ENCODE measurements around the gene ALLC.
"Not testable (repeated sequence)": the region's sequence is repeated elsewhere in the genome, so short reads cannot be mapped to it uniquely, and the experiment has no call there.

ALLC gene

DNA sequence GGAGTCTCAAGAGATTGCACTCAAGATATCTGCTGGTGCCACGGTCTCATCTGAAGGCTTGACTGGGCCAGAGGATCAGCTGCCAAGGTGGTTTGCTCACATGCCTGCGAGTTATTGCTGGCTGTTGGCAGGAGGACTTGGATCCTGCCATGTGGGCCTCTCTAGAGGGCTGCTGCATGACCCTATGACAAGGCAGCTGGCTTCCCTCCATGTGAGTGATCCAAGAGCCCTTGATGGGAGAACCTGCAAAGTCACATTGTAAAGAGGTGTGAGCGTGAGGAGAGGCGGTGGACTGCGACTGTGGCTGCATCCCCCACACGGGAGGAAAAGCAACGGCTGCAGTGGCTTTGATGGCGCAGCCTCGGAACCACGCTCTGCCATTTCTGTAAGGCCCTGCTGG, 4.0 kb upstream of the ALLC start:
- DNase-seq (ENCODE audit: low read depth in 4 of 4, low spot score in 1 of 4): no peak

DNA sequence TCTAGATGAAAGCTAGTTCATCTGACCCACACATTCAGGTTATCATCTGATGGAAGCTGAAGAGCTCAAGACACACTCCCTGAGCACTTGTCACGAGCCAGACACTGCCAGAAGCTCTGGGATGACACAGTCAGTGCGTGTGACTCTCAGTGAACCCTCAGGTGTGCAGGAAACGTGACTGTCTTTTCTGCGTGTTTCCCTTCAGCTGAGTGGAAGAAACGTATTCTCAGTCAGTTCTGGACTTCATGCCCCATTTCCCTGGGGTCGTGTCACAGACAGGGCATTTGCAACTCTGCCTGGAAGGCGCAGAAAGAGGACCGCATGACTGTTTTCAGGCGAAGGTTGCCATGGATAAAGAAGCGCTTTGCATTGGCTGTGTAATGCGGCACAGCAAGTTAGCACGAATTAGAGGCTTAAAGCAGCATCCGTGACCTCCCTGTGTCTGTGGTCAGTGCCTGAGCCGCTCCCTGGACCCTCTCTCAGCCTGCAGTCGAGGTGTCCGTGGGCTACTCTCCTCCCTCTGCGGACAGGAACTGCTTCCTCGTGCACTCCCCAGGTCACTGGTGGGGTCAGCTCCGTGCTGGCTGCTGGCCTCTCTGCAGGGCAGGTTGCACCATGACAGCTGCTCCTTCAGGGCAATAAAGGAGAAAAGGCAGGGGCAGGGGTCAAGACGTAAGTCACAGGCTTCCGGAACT, 3.3 kb upstream of the ALLC start:
- no peak for DNase-seq (ENCODE audit: low read depth in 4 of 4, low spot score in 1 of 4)

- no peak for DNase-seq (ENCODE audit: low read depth in 4 of 4, low spot score in 1 of 4)
Observed at GRCh38 chr2:3655871-3656761, 1.9 kb upstream of the ALLC start.

DNA sequence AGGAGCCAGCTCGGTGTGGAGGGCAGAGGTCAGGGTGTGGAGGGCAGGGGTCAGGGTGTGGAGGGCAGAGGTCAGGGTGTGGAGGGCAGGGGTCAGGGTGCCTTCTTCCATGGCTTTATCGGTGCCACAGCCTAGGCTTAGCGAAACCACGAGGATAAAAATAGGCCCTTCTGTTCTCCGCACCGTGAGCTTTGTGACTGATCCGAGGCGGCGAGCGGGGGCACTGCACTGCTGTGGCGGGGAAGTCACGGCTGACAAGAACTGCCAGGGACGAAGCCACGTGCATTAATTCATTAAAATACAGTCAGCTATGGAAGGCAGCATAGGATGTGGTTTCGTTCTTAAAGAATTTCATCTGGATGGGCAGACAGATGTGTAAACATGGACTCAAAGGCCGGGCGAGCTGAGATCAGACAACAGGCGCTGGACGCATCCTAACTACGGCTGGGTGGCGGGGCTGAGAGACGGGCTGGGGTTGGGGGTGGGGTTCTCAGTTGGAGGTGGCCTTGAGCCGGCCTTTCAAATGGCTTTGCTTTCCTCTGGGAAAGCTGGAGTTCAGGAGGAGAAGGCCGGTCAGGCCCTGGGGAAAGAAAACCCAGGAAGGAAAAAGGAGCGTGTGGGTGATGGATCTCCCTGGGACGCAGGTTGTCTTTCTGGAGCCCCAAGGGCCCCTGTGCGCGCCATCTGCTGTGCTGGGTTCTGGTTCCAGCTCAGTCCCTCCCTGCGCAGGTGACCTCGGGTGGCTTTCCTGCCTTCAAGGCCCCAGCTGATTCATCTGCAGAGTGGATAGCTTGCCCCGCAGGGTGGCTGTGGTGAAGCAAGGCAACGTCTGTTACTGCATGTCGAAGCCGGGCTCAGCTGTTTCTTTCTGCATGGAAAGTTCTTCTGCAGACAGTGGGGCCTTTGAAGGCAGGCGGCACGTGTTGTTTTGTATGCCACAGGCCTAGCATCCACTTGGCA, 958 bp upstream of the ALLC start:
- no peak for DNase-seq (ENCODE audit: low read depth in 4 of 4, low spot score in 1 of 4)

DNA sequence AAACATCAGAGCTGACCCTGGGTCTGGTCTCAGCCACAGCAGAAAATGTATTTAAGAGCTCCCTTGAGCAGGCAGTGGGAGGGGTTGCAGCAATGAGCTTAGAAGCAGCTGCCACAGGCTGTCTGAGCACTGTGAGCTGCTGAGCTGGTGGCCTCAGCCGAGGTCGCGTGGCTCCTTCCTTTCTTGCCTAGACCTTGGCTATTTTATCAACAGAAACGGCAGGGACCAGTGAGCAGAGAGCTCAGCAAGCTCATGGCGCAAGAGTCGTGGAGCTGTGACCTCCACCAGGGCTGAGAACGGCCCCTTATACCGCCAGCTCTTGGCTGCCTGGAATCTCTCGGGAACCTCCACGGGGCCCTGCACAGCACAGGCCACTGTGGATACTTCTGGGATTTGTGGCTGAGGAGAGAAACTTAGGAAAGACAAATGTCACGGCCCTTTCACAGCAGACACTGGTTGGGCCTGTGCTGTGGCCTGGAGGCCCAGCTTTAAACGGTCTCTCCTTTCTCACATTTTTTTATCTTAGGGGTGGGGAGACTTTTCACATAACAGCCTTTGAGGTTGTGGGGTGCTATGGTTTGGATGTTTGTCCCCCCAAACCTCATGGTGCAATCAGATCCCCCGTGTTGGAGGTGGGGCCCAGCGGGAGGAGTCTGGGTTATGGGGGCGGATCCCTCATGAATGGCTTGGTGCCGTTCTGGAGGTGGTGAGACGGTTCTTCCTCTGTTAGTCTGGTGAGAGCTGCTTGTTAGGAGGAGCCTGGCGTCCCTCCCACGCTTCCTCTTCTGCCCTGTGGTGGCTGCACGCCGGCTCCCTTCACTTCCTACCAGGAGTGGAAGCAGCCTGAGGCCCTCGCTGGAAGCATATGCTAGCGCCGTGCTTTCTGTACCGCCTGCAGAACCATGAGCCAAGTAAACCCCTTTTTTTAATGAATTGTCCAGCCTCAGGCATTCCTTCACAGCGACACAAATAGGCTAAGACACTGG, 1.7 kb downstream of the ALLC start:
- DNase-seq (ENCODE audit: low read depth in 4 of 4, low spot score in 1 of 4): no peak

DNA sequence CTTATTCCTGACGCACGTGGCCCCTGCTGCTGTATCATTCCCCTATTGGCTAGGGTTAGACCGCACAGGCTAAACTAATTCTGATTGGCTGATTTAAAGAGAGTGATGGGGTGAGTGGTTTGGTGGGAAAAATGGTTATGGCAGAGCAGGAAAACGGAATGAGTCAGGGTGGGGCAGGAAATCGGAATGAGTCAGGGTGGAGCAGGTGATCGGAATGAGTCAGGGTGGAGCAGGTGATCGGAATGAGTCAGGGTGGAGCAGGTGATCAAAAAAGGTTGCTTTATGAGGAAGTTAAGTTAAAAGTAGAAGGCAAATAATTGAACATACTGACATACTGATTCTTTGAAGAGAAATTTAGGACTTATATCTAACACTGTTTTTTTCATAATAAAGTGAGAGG, 2.6 kb downstream of the ALLC start:
- DNase-seq (ENCODE audit: low read depth in 4 of 4, low spot score in 1 of 4): not testable (repeated sequence)

DNA sequence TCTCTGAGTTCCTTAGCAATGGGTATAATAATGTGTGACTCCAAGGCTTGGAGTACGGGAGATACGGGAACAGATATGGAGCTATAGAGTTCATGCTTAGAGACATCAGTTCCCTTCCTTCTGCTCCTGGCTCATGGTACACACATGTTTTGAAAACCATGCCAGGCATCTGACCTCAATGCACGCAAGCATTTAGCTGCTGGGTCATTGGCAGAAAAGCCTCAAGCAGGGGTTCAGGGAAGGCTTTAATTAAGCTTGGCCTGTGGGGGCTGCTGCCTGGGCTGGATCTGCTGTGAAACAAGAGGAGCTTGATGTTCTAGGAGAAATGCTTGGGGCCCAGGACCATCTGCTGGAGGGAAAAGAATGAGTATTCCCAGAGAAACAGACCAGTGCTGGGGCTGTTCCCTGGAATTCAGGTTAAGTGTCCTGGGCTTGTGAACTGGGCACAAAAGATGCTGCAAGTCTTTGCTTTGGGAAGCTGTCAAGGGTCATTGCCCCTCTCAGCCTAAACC, 3.2 kb downstream of the ALLC start:
- DNase-seq (ENCODE audit: low read depth in 4 of 4, low spot score in 1 of 4): no peak

DNA sequence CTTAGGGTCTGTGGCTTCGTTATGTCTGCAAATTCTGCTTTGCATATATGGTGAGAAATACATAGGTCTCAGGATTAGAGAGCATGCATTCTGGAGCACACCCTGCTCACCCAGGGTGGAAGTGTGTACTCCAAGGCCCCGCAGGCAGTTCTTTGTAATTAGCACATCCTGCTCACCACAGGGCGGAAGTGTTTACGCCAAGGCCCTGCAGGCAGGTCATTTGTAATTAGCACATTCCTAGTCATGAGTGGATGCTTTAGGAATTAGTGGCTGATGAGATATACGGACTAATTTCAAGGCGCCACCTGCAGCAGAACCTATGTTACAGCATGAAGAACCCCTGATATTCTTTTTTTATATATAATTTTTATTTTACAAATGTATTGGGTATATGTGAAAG, 4.2 kb downstream of the ALLC start:
- no peak for DNase-seq (ENCODE audit: low read depth in 4 of 4, low spot score in 1 of 4)

- no peak for DNase-seq (ENCODE audit: low read depth in 4 of 4, low spot score in 1 of 4)
Observed at GRCh38 chr2:3664118-3664517, 6.1 kb downstream of the ALLC start.

- DNase-seq (ENCODE audit: low read depth in 4 of 4, low spot score in 1 of 4): no peak
Observed at GRCh38 chr2:3664925-3665324, 6.9 kb downstream of the ALLC start.

DNA sequence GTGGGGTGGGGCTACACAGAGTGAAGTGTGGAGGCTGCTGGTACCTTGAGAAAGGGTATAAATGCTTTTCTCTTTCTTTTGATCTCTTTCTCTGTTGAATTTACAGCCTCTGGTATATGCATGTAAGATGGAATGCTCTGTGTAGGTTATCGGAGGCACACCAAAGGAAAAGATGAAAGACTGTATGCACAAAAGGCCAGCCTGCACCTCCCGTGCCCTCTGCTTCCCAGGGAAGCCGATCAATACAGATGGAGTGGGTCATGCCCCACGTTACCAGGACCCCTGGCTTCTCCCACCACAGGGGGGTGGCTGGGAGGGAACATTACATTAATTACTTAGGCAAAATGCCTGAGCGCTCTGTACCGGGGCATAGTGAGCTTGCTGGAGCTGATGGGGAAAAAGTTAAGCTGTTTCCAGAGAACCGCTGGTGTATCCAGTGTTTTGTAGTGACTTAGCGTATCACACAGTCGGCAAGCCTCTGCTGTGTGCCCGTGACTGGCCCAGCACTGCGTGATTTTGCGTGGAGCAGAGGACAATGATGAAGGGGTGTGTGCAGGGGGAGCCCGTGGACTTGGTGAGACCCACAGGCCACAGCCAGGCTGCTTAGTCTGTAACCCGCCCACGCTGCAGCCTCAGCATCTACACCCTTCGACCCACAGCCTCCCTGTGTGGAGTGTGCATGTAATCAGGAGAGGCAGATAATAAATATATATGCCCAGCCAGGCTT, 8.0 kb downstream of the ALLC start:
- DNase-seq (ENCODE audit: low read depth in 4 of 4, low spot score in 1 of 4): no peak

DNA sequence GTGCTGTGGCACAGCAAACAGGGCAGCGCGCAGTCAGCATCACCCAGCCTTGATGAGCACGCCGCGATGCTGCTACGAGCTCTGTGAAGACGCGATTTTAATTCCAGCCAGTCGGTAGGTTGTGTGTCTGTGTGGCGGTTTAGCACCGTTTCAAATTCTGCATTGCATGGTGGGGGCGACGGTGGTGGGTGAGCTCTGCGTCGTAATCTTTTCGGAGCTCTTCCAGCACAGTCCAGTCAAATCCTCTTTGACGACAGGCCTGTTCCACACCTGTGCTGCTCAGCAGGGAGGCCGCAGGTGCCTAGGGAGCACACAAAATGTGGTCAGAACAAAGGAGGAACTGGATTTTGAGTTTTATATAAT, 8.6 kb downstream of the ALLC start:
- no peak for DNase-seq (ENCODE audit: low read depth in 4 of 4, low spot score in 1 of 4)

DNA sequence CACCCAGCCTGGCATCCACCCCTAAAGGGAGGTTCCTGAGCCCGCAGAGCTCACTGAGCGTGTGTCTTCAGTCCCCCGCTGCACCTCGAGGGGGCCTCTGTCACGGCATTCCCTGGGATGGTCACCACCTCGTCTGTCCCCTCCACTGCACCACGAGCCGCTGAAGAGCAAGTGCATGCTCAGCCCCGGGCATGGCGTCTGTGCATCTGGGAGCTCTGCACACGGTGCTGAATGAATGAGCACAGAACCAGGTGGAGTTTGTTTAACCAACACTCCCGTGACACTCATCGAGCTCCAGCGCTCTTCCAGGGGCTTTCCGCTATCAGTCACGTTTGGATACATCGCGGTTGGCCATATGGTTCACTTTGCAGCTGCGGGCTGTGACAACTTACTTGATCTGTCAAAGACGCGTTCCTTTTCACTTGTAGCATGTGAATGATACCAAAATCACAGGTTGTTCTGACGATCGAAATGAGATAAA, 9.2 kb downstream of the ALLC start:
- no peak for DNase-seq (ENCODE audit: low read depth in 4 of 4, low spot score in 1 of 4)

- DNase-seq (ENCODE audit: low read depth in 4 of 4, low spot score in 1 of 4): no peak
Observed at GRCh38 chr2:3669656-3670055, 11.7 kb downstream of the ALLC start.

DNA sequence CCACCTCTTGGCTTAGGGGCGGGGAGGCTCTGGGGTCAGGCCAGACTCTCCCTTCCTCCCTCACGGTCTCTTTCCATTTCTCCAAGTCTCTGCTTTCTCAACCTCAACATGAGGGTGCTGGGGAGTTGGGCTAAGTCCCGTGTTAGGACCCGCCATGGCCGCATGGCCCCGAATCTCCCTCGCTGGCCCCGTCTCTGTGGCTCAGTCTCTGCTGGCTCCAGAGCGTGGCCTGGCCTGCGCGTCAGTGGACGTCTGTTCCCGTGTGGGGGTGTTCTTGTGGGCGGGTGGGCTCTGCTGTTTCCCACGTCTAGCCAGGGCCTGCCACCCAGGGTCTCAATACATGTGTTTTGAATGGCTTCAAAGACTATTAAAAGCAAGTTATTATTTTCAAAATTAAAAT, 12.4 kb downstream of the ALLC start:
- DNase-seq (ENCODE audit: low read depth in 4 of 4, low spot score in 1 of 4): no peak

DNA sequence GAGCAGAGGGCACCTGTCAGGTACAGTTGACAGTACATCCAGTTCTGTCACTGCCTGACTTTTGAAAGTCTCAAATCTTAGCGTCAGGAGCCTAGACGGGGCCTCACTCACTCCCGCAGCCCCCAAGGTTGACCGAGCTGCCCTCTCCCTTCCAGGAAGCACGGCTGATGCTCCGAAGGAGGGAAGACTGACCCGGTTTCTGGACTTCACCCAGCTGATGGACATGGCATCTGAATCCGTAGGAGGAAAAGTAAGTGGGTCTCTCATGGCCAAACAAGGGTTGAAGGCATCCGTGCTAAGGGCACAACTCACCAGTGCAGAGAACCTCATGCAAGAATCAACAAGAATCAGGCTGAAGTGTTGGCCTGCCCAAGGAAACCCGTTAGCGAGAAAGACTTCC, 12.9 kb downstream of the ALLC start:
- DNase-seq (ENCODE audit: low read depth in 4 of 4, low spot score in 1 of 4): no peak

- no peak for DNase-seq (ENCODE audit: low read depth in 4 of 4, low spot score in 1 of 4)
Observed at GRCh38 chr2:3672861-3673678, 15.1 kb downstream of the ALLC start.

GRCh38 chr2:3674066-3674845, 16.3 kb downstream of the ALLC start:
- DNase-seq (ENCODE audit: low read depth in 4 of 4, low spot score in 1 of 4): no peak

Measured in stimulated activated CD4-positive, alpha-beta T cell treated with anti-CD3 and anti-CD28 coated beads, Interleukin-1b, Interleukin-23, amount 100 ng/mL, for 24 hours (primary cell).